HepG2 (cell line): ENCODE data around the gene CLDN7. TPM values are rescaled to one million over a fixed set of nuclear protein-coding genes. Genes with fewer than 3 reads are reported as not detected.
A peak's percentile ranks its signal among the peaks of the same experiment; 100 is the strongest.

Experiments
- CBFB ChIP-seq: sonication (generic); formaldehyde crosslinking; IDR thresholded peaks from 2 replicates; pipeline ENCODE4 v1.4.0; 2020; ENCODE audit warnings: missing genetic modification reagents
- CENPT ChIP-seq: sonication (generic); formaldehyde crosslinking; IDR thresholded peaks from 2 replicates; pipeline ENCODE4 v1.8.0; 2022; ENCODE audit warnings: low read depth, mild to moderate bottlenecking, moderate library complexity, missing genetic modification reagents
- DDIT3 ChIP-seq: sonication (generic); formaldehyde crosslinking; IDR thresholded peaks from 2 replicates; pipeline ENCODE4 v1.4.0; 2020; ENCODE audit warnings: mild to moderate bottlenecking, missing genetic modification reagents
- EZH2 ChIP-seq: conservative IDR thresholded peaks from 2 replicates; pipeline ENCODE4 v1.6.1; 2012; ENCODE audit warnings: mild to moderate bottlenecking, low read depth, low read length, moderate library complexity
- FOXK2 ChIP-seq: fragments of 450-650 bp; IDR thresholded peaks from 2 replicates; pipeline ENCODE4 v1.6.1; 2016
- HMG20A ChIP-seq: IDR thresholded peaks from 2 replicates; pipeline ENCODE4 v1.6.1; 2016; ENCODE audit warnings: borderline replicate concordance
- HNRNPUL1 ChIP-seq: fragments of 200-400 bp; formaldehyde crosslinking; IDR thresholded peaks from 2 replicates; pipeline ENCODE4 v1.6.1; 2017; ENCODE audit warnings: low read depth, mild to moderate bottlenecking, low read length, moderate library complexity
- HOXA7 ChIP-seq: sonication (generic); formaldehyde crosslinking; IDR thresholded peaks from 2 replicates; pipeline ENCODE4 v1.8.1; 2022; ENCODE audit warnings: mild to moderate bottlenecking, missing genetic modification reagents, moderate library complexity
- IRF9 ChIP-seq: sonication (generic); formaldehyde crosslinking; IDR thresholded peaks from 2 replicates; pipeline ENCODE4 v1.8.0; 2022; ENCODE audit warnings: missing genetic modification reagents, mild to moderate bottlenecking, borderline replicate concordance
- ISX ChIP-seq: sonication (generic); formaldehyde crosslinking; conservative IDR thresholded peaks from 2 replicates; pipeline ENCODE4 v1.5.0; 2020; ENCODE audit warnings: missing genetic modification reagents
- KAT8 ChIP-seq: IDR thresholded peaks from 2 replicates; pipeline ENCODE4 v1.6.1; 2016; ENCODE audit warnings: missing genetic modification reagents, missing compliant biosample characterization
- NCOA5 ChIP-seq: sonication (generic); formaldehyde crosslinking; IDR thresholded peaks from 2 replicates; pipeline ENCODE4 v1.4.0; 2020; ENCODE audit warnings: missing genetic modification reagents
- SRF ChIP-seq: IDR thresholded peaks from 2 replicates; pipeline ENCODE4 v1.6.1; 2011; ENCODE audit warnings: mild to moderate bottlenecking, low read depth, low read length, moderate library complexity
- THYN1 ChIP-seq: sonication (generic); formaldehyde crosslinking; IDR thresholded peaks from 2 replicates; pipeline ENCODE4 v1.8.1; 2023; ENCODE audit warnings: low read depth, mild to moderate bottlenecking, moderate library complexity, missing genetic modification reagents, borderline replicate concordance
- TIGD3 ChIP-seq: sonication (generic); formaldehyde crosslinking; IDR thresholded peaks from 2 replicates; pipeline ENCODE4 v1.5.1; 2020; ENCODE audit warnings: mild to moderate bottlenecking, missing genetic modification reagents, borderline replicate concordance
- ZBTB34 ChIP-seq: sonication (generic); formaldehyde crosslinking; IDR thresholded peaks from 2 replicates; pipeline ENCODE4 v1.8.0; 2022; ENCODE audit warnings: mild to moderate bottlenecking, missing genetic modification reagents
- ZMAT3 ChIP-seq: sonication (generic); formaldehyde crosslinking; conservative IDR thresholded peaks from 2 replicates; pipeline ENCODE4 v1.7.0; 2021; ENCODE audit warnings: missing genetic modification reagents
- ZNF232 ChIP-seq: sonication (generic); formaldehyde crosslinking; IDR thresholded peaks from 2 replicates; pipeline ENCODE4 v1.4.0; 2020; ENCODE audit warnings: missing genetic modification reagents, borderline replicate concordance
- ZNF329 ChIP-seq: sonication (generic); formaldehyde crosslinking; IDR thresholded peaks from 2 replicates; pipeline ENCODE4 v1.9.0; 2021; ENCODE audit warnings: low read depth, mild to moderate bottlenecking, missing genetic modification reagents
- ZNF446 ChIP-seq: sonication (generic); formaldehyde crosslinking; IDR thresholded peaks from 2 replicates; pipeline ENCODE4 v1.5.0; 2020; ENCODE audit warnings: mild to moderate bottlenecking, missing genetic modification reagents
- ZNF451 ChIP-seq: sonication (generic); formaldehyde crosslinking; IDR thresholded peaks from 2 replicates; pipeline ENCODE4 v1.5.0; 2020; ENCODE audit warnings: mild to moderate bottlenecking, missing genetic modification reagents
- ZNF562 ChIP-seq: sonication (generic); formaldehyde crosslinking; IDR thresholded peaks from 2 replicates; pipeline ENCODE4 v1.8.0; 2022; ENCODE audit warnings: missing genetic modification reagents, borderline replicate concordance
- ZNF569 ChIP-seq: sonication (generic); formaldehyde crosslinking; IDR thresholded peaks from 2 replicates; pipeline ENCODE4 v1.5.0; 2020; ENCODE audit warnings: mild to moderate bottlenecking, missing genetic modification reagents, moderate library complexity, borderline replicate concordance
- ZNF674 ChIP-seq: sonication (generic); formaldehyde crosslinking; IDR thresholded peaks from 2 replicates; pipeline ENCODE4 v1.5.0; 2020; ENCODE audit warnings: low read depth, mild to moderate bottlenecking, missing genetic modification reagents
- ZNF709 ChIP-seq: sonication (generic); formaldehyde crosslinking; IDR thresholded peaks from 2 replicates; pipeline ENCODE4 v1.5.0; 2020; ENCODE audit warnings: mild to moderate bottlenecking, missing genetic modification reagents
- ZNF891 ChIP-seq: sonication (generic); formaldehyde crosslinking; IDR thresholded peaks from 2 replicates; pipeline ENCODE4 v1.5.0; 2020; ENCODE audit warnings: mild to moderate bottlenecking, missing genetic modification reagents
- polyA plus RNA-seq, 8 experiments: library from polyadenylated mRNA; depleted of rRNA in 3 of 8; stranded (reverse) in 7 of 8; unstranded in 1 of 8; fragments of >200 nt; fragmentation: Illumina TruSeq in 4 of 8; extraction: Trizol in 4 of 8; gene quantifications; 2 replicates each; pipeline versions ENCODE4 v1.2.1 to v1.2.3, GENCODE V29; 2011 to 2016; ENCODE audit warnings: low read depth in 4 of 8, missing spikeins in 1 of 8, mixed read lengths in 1 of 8; ENCODE audit not compliant: insufficient read depth in 1 of 8
- total RNA-seq, 5 experiments: library from RNA; depleted of rRNA; stranded (reverse); fragments of >200 nt; fragmentation: Illumina TruSeq; extraction: Trizol; gene quantifications; 2 replicates each; pipeline ENCODE4 v1.2.3, GENCODE V29; 2016; ENCODE audit warnings: low read depth in 1 of 5

The CLDN7 gene
- total and polyA plus RNA-seq, 2 of the 13 experiments (the other 11 are each of a cell fraction or from before 2014, with no cell fraction given) = not detected

- TF ChIP-seq ZNF446 (CRISPR knock-in tag) (no peak), TIGD3 (CRISPR knock-in tag) (no peak), HNRNPUL1 (no peak), ISX (CRISPR knock-in tag) (no peak), KAT8 (CRISPR knock-in tag) (0 out of 2 replicates have a peak, but pooled peaks have one; percentile 53), ZNF569 (no peak), ZNF562 (CRISPR knock-in tag) (no peak), ZNF891 (CRISPR knock-in tag) (0 out of 2 replicates have a peak, but pooled peaks have one; percentile 42), DDIT3 (CRISPR knock-in tag) (no peak), HOXA7 (no peak), FOXK2 (no peak), NCOA5 (CRISPR knock-in tag) (no peak), CBFB (CRISPR knock-in tag) (peak; percentile 79; the same call in 1 of the 2 replicates), ZNF674 (CRISPR knock-in tag) (no peak), ZBTB34 (CRISPR knock-in tag) (no peak), ZNF709 (CRISPR knock-in tag) (peak; percentile 55; the same call in 1 of the 2 replicates), SRF (no peak), ZNF451 (CRISPR knock-in tag) (no peak), ZNF329 (CRISPR knock-in tag) (no peak), THYN1 (CRISPR knock-in tag) (no peak), CENPT (no peak), ZMAT3 (CRISPR knock-in tag) (peak; percentile 82; the same call in 1 of the 2 replicates), HMG20A (CRISPR knock-in tag) (no peak), EZH2 (no peak), IRF9 (CRISPR knock-in tag) (no peak), ZNF232 (CRISPR knock-in tag) (no peak)
Measured at GRCh38 chr17:7296189-7296861, 34.0 kb upstream of the CLDN7 start (continued).
